ENCODE results near the gene RNF208. TPM values are rescaled to one million over a fixed set of nuclear protein-coding genes. Genes with fewer than 3 reads are reported as not detected.

Gene RNF208
- total RNA-seq, 1 donor from 2014 or later: 6.7 TPM

DNA sequence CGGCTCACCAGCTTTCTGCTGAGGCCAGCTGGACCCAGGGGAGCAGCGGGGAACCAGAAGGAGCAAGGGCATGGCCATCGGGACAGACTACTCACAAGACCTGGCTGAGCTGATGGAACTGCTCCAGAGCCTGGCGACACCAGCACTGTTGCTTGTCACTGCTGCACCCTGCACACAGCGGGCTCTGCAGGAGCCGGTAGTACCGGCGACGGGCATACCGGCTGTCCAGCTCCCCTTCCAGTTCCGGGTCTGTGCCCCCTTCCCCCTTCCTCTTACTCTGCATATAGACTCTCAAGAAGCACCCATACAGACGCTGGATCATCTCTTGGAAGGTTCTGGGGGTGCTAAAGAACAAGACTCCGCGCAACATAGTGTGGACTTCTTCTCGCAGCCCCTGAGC, 34.7 kb downstream of the RNF208 start:
- Histone ChIP-seq H3K4me3 (peak overlapping the region; percentile 99), H3K9me3 (no peaks in the 10 kb centered on the region), H3K4me1 (peaks cover 34% of the 10 kb centered on the region), H3K27me3 (no peaks in the 10 kb centered on the region), H3K36me3 (peaks cover 57% of the 10 kb centered on the region), H3K27ac (peak overlapping the region; percentile 95)
- TF ChIP-seq, protein P1, sequence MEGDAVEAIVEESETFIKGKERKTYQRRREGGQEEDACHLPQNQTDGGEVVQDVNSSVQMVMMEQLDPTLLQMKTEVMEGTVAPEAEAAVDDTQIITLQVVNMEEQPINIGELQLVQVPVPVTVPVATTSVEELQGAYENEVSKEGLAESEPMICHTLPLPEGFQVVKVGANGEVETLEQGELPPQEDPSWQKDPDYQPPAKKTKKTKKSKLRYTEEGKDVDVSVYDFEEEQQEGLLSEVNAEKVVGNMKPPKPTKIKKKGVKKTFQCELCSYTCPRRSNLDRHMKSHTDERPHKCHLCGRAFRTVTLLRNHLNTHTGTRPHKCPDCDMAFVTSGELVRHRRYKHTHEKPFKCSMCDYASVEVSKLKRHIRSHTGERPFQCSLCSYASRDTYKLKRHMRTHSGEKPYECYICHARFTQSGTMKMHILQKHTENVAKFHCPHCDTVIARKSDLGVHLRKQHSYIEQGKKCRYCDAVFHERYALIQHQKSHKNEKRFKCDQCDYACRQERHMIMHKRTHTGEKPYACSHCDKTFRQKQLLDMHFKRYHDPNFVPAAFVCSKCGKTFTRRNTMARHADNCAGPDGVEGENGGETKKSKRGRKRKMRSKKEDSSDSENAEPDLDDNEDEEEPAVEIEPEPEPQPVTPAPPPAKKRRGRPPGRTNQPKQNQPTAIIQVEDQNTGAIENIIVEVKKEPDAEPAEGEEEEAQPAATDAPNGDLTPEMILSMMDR (IDR thresholded peaks at IDR 0.05): no peak
- ATAC-seq (no peak), DNase-seq (no peak)
- intact Hi-C loops (cut with DNase I): no loop called here

DNA sequence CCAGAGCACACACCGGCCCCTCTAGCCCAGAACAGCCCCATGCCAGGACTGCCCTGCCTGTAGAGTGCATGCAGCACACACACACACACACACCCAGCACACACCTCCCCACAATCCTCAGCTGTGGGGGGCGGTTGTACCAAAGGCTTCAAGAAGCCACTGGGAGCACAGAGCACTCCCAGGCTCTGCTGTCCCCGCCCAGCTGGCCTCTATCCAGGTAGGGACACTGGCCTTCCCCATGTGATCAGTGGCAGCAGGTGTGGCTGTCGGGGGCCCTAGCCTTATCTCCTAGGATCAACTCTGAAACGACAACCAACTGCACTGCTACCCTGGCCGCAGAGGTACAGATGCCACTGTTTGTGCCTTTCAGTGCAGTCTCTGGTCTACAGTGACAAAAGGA, 35.7 kb downstream of the RNF208 start:
- intact Hi-C loops (cut with DNase I): no loop called here
- TF ChIP-seq, protein P1 (IDR thresholded peaks at IDR 0.05): no peak
- no peak for ATAC-seq
- peaks cover 58% of the 10 kb centered on the region for H3K36me3 ChIP-seq
- H3K4me1 ChIP-seq: peaks cover 34% of the 10 kb centered on the region
- no peak for DNase-seq
- H3K27me3 ChIP-seq: no peaks in the 10 kb centered on the region
- peak overlapping the region; percentile 99 for H3K4me3 ChIP-seq
- H3K27ac ChIP-seq: no peak overlapping the region
- H3K9me3 ChIP-seq: no peaks in the 10 kb centered on the region

DNA sequence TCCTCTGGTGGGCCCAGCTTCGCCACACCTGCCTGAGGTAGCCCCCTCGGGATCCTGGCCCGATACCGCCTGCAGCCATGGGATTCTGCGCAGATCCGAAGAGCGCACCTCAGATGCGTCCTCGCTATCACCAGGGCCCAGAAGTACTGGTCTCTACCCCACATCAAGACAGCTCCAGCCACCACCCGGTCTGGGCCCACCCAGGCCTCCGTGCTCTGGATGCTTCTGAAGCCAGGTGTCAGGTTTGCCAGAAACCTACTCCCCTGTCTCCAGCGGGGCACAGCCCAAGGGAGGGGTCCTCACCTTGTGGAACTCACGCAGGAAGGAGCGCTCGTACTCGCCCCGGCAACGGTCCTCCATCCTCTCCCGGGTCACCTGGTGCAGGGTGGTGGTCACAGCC, 36.1 kb downstream of the RNF208 start:
- Histone ChIP-seq H3K9me3 (no peaks in the 10 kb centered on the region), H3K4me1 (peaks cover 34% of the 10 kb centered on the region), H3K27ac (no peak overlapping the region), H3K27me3 (no peaks in the 10 kb centered on the region), H3K4me3 (no peak overlapping the region), H3K36me3 (peaks cover 58% of the 10 kb centered on the region)
- intact Hi-C loops (cut with DNase I): no loop called here
- TF ChIP-seq, protein P1 (IDR thresholded peaks at IDR 0.05): no peak
- ATAC-seq (no peak), DNase-seq (no peak)

DNA sequence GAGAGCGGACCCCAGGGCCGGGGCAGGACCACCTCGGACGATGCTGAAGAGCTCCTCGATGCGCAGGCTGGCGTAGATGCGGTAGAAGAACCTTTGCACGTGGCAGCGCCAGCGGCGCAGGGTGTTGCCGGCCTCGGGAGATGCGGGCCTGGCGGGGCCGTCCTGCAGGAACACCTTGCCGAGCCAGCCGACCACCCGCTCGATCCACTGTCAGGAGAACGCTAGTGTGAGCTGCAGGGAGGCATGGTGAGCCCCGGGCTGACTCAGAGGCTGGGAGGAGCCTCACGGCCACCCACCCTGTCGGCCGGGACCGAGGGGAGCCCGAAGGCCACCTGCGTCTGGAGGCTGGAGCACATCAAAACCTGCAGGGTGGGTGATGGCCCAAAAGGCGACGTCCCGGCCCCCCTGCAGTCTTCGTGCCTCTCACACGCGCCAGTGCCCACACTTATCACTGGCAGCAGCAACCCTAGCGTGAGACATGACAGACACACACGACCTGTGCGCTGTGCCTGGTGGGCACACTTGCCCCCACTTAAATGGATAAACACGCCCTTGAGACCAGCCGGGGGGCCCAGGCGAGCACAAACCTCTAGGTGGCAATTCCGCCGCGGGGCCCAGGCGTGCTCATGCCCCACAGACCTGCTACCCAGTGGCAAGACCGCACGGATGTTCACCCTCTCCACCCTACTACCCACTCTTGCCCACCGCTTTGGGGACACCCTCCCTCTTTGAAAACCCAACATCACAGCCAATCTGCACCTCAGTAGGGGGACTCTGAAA, 37.0 kb downstream of the RNF208 start:
- TF ChIP-seq, protein P1 (IDR thresholded peaks at IDR 0.05): no peak
- DNase-seq (no peak), ATAC-seq (no peak)
- no peak overlapping the region for H3K4me3 ChIP-seq
- no peak overlapping the region for H3K27ac ChIP-seq
- no peaks in the 10 kb centered on the region for H3K27me3 ChIP-seq
- no peaks in the 10 kb centered on the region for H3K9me3 ChIP-seq
- H3K4me1 ChIP-seq: peaks cover 30% of the 10 kb centered on the region
- H3K36me3 ChIP-seq: peaks cover 58% of the 10 kb centered on the region
- intact Hi-C loops (cut with DNase I): no loop called here

DNA sequence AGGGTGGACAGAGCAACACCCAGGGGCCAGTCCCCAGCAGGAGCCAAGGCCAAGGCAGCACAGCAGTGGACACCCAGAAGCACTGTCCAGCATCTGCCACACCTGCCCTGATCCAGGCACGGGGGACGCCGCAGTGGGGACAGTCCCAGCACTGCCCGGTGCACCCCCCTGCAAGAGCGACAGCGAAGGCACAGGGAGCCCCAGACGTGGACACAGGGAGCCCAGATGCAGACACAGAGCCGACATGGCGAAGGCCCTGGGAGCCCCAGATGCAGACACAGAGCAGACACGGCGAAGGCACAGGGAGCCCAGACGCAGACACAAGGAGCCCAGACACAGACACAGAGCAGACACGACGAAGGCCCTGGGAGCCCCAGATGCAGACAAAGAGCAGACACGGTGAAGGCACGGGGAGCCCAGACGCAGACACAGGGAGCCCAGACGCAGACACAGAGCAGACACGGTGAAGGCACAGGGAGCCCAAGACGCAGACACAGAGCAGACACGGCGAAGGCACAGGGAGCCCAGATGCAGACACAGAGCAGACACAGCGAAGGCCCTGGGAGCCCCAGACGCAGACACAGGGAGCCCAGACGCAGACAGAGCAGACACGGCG, 38.0 kb downstream of the RNF208 start:
- ATAC-seq (no peak), DNase-seq (no peak)
- Histone ChIP-seq H3K27ac (no peak overlapping the region), H3K9me3 (no peaks in the 10 kb centered on the region), H3K27me3 (no peaks in the 10 kb centered on the region), H3K4me3 (no peak overlapping the region), H3K36me3 (peaks cover 63% of the 10 kb centered on the region), H3K4me1 (peaks cover 20% of the 10 kb centered on the region)
- intact Hi-C loops (cut with DNase I): no loop called here
- TF ChIP-seq, protein P1 (IDR thresholded peaks at IDR 0.05): no peak

Data from upper lobe of right lung (tissue), 1 donor.